IMR-90 (cell line): Measurements from ENCODE around the gene SLC41A1. TPM values are rescaled to one million over a fixed set of nuclear protein-coding genes. Genes with fewer than 3 reads are reported as not detected.
"Not testable (repeated sequence)": the region's sequence is repeated elsewhere in the genome, so short reads cannot be mapped to it uniquely, and the experiment has no call there.

Experiments used
- ATAC-seq: fragments of 200-7000 bp; cut with Tn5 transposase; 2 replicates; pipeline ENCODE4 v1.9.1; 2020; ENCODE audit warnings: low read depth, mild to moderate bottlenecking, moderate library complexity
- BruUV-seq: library from RNA; stranded (reverse); fragments of 400-500 nt; replicated peaks from 2 replicates; lab custom pipeline; 2021; lab: Mats Ljungman, UMichigan
- CTCF ChIA-PET: fragments of 300-600 bp; formaldehyde crosslinking; extraction: SDS; loops from one replicate; lab custom pipeline; 2021; ENCODE audit warnings: antibody characterized with exemption; lab: Yijun Ruan, JAX
- POLR2A ChIA-PET: fragments of 300-600 bp; sonication (Branson Sonifier 250); formaldehyde crosslinking; loops from one replicate; lab custom pipeline; 2022; ENCODE audit warnings: antibody characterized with exemption; ENCODE audit not compliant: unreplicated experiment; lab: Charles Lee
- DNase-seq: peaks from one replicate; pipeline ENCODE4 v3.0.0; 2013
- H2AFZ ChIP-seq: replicated peaks from 2 replicates; pipeline ENCODE3; 2013; ENCODE audit warnings: low read length, mild to moderate bottlenecking; ENCODE audit not compliant: poor library complexity
- H2AK5ac ChIP-seq: 2 replicates; pipeline ENCODE4 v1.6.1; 2013; ENCODE audit warnings: low read depth, low read length, inconsistent platforms
- H2AK9ac ChIP-seq: replicated peaks from 2 replicates; pipeline ENCODE3; 2013; ENCODE audit warnings: mild to moderate bottlenecking, low read depth, low read length, moderate library complexity; ENCODE audit not compliant: poor library complexity
- H2BK120ac ChIP-seq: 2 replicates; pipeline ENCODE4 v1.6.1; 2013; ENCODE audit warnings: low read depth, low read length, inconsistent platforms
- H2BK15ac ChIP-seq: 3 replicates; pipeline ENCODE4 v1.6.1; 2013; ENCODE audit warnings: low read depth, low read length, inconsistent platforms
- H2BK20ac ChIP-seq: 2 replicates; pipeline ENCODE4 v1.6.1; 2013; ENCODE audit warnings: low read depth, mild to moderate bottlenecking, inconsistent platforms, low read length, moderate library complexity
- H2BK5ac ChIP-seq: 2 replicates; pipeline ENCODE4 v1.6.1; 2013; ENCODE audit warnings: mild to moderate bottlenecking, low read depth, low read length, inconsistent platforms; ENCODE audit not compliant: poor library complexity, severe bottlenecking
- H3K14ac ChIP-seq: replicated peaks from 2 replicates; pipeline ENCODE4 v1.6.1; 2013; ENCODE audit warnings: low read depth, low read length, inconsistent platforms
- H3K18ac ChIP-seq: 2 replicates; pipeline ENCODE4 v1.6.1; 2013; ENCODE audit warnings: low read depth, low read length, control low read depth
- H3K23ac ChIP-seq: 2 replicates; pipeline ENCODE4 v1.6.1; 2013; ENCODE audit warnings: low read depth, low read length, inconsistent platforms
- H3K27ac ChIP-seq: 2 replicates; pipeline ENCODE4 v1.5.1; 2013; ENCODE audit warnings: mild to moderate bottlenecking, control low read depth, low read length; ENCODE audit not compliant: insufficient read depth
- H3K27me3 ChIP-seq: 2 replicates; pipeline ENCODE4 v1.6.1; 2013; ENCODE audit warnings: low read length; ENCODE audit not compliant: control insufficient read depth, insufficient read depth
- H3K36me3 ChIP-seq: 2 replicates; pipeline ENCODE4 v1.6.1; 2013; ENCODE audit warnings: low read length, mixed read lengths; ENCODE audit not compliant: control insufficient read depth, insufficient read depth
- H3K4ac ChIP-seq: 2 replicates; pipeline ENCODE4 v1.6.1; 2013; ENCODE audit warnings: low read depth, low read length, inconsistent platforms
- H3K4me1 ChIP-seq: 2 replicates; pipeline ENCODE4 v1.6.1; 2013; ENCODE audit warnings: low read length, mixed read lengths; ENCODE audit not compliant: control insufficient read depth, insufficient read depth
- H3K4me2 ChIP-seq: 2 replicates; pipeline ENCODE4 v1.6.1; 2013; ENCODE audit warnings: low read depth, mild to moderate bottlenecking, control low read depth, low read length, moderate library complexity
- H3K4me3 ChIP-seq: 2 replicates; pipeline ENCODE4 v1.5.1; 2013; ENCODE audit warnings: low read depth, mild to moderate bottlenecking, control low read depth, low read length, moderate library complexity; ENCODE audit not compliant: insufficient read depth
- H3K56ac ChIP-seq: 2 replicates; pipeline ENCODE4 v1.6.1; 2013; ENCODE audit warnings: low read length, inconsistent platforms; ENCODE audit not compliant: insufficient read depth; ENCODE audit errors: extremely low read depth
- H3K79me1 ChIP-seq, 2 experiments: 2 replicates each; pipeline ENCODE4 v1.6.1; 2013; ENCODE audit warnings: low read length in 2 of 2, inconsistent platforms in 1 of 2, low read depth in 1 of 2
- H3K9ac ChIP-seq: 2 replicates; pipeline ENCODE4 v1.6.1; 2013; ENCODE audit warnings: low read depth, low read length, control low read depth
- H3K9me1 ChIP-seq: 2 replicates; pipeline ENCODE4 v1.6.1; 2013; ENCODE audit warnings: low read length, inconsistent platforms; ENCODE audit not compliant: insufficient read depth
- H3K9me3 ChIP-seq: 2 replicates; pipeline ENCODE4 v1.6.1; 2013; ENCODE audit warnings: low read length; ENCODE audit not compliant: control insufficient read depth, insufficient read depth
- H4K20me1 ChIP-seq: 2 replicates; pipeline ENCODE4 v1.6.1; 2013; ENCODE audit warnings: low read length, inconsistent platforms; ENCODE audit not compliant: insufficient read depth
- H4K5ac ChIP-seq: 2 replicates; pipeline ENCODE4 v1.6.1; 2013; ENCODE audit warnings: mild to moderate bottlenecking, low read depth, low read length, control low read depth
- H4K8ac ChIP-seq, 2 experiments: 2 replicates each; pipeline ENCODE4 v1.6.1; 2013; ENCODE audit warnings: low read depth in 2 of 2, low read length in 2 of 2, control low read depth in 1 of 2, inconsistent platforms in 1 of 2
- H4K91ac ChIP-seq: 2 replicates; pipeline ENCODE4 v1.6.1; 2013; ENCODE audit warnings: low read depth, low read length, inconsistent platforms; ENCODE audit not compliant: insufficient read depth
- BHLHE40 ChIP-seq: fragments of 150-350 bp; IDR thresholded peaks from 2 replicates; pipeline ENCODE4 v1.6.1; 2016; ENCODE audit warnings: mild to moderate bottlenecking, low read depth, low read length
- CEBPB ChIP-seq: IDR thresholded peaks from 2 replicates; pipeline ENCODE4 v1.6.1; 2012; ENCODE audit warnings: low read depth, low read length, improper control_type of control experiment
- CHD1 ChIP-seq: IDR thresholded peaks from 2 replicates; pipeline ENCODE4 v1.6.1; 2012; ENCODE audit warnings: low read depth, low read length, improper control_type of control experiment
- FOS ChIP-seq: fragments of 150-350 bp; IDR thresholded peaks from 2 replicates; pipeline ENCODE4 v1.6.1; 2016; ENCODE audit warnings: low read depth, low read length
- MXI1 ChIP-seq: IDR thresholded peaks from 2 replicates; pipeline ENCODE4 v1.6.1; 2012; ENCODE audit warnings: low read depth, mild to moderate bottlenecking, low read length, moderate library complexity, borderline replicate concordance
- RAD21 ChIP-seq: IDR thresholded peaks from 2 replicates; pipeline ENCODE4 v1.6.1; 2012; ENCODE audit warnings: low read length, improper control_type of control experiment
- RFX5 ChIP-seq: IDR thresholded peaks from 2 replicates; pipeline ENCODE4 v1.8.0; 2012; ENCODE audit warnings: low read depth, mild to moderate bottlenecking, low read length, moderate library complexity
- SMC3 ChIP-seq: fragments of 150-350 bp; IDR thresholded peaks from 2 replicates; pipeline ENCODE4 v1.6.1; 2016; ENCODE audit warnings: low read depth, mild to moderate bottlenecking, antibody characterized with exemption, low read length, moderate library complexity
- WGBS, 2 experiments: methylation state at CpG; one replicate each; pipeline versions ENCODE4 v1.1.5 to v1.1.7; 2013; ENCODE audit warnings: missing lambda C conversion rate in 2 of 2; ENCODE audit not compliant: insufficient read length in 1 of 2; ENCODE audit errors: extremely low coverage in 2 of 2; 5-methylcytosine and 5-hydroxymethylcytosine counted together
- dilution Hi-C: fragments of 300-500 bp; cut with HindIII; formaldehyde crosslinking; loops from one replicate; pipeline ENCODE4 v1.14.3; 2018; ENCODE audit warnings: low sequenced_read_pairs; ENCODE audit not compliant: unreplicated experiment
- in situ Hi-C: fragments of 300-500 bp; cut with MboI; formaldehyde crosslinking; loops from 3 replicates; pipeline ENCODE4 v1.14.3; 2019; ENCODE audit warnings: low sequenced_read_pairs, inconsistent platforms, mixed read lengths
- intact Hi-C: fragments of 100-400 bp; cut with micrococcal nuclease; formaldehyde crosslinking; loops from 2 replicates; pipeline ENCODE4 v1.10.0; 2022
- polyA plus RNA-seq, 3 experiments: library from polyadenylated mRNA; depleted of rRNA; stranded (reverse); fragments of >200 nt; gene quantifications; 2 replicates each; pipeline ENCODE4 v1.2.3, GENCODE V29; 2012; ENCODE audit warnings: low replicate concordance in 1 of 3
- total RNA-seq: library from RNA; depleted of rRNA; stranded (reverse); fragments of >200 nt; gene quantifications from 2 replicates; pipeline ENCODE4 v1.2.3, GENCODE V29; 2012
- TF ChIP-seq, protein P1 (sequence below): fragments of 150-350 bp; IDR thresholded peaks from 2 replicates; pipeline ENCODE4 v1.6.1; 2016; ENCODE audit warnings: low read depth, mild to moderate bottlenecking, low read length, moderate library complexity, borderline replicate concordance

SLC41A1 gene
- total and polyA plus RNA-seq, 2 of the 4 experiments (the other 2 are of a cell fraction) = 6.3 to 26.3 TPM

DNA sequence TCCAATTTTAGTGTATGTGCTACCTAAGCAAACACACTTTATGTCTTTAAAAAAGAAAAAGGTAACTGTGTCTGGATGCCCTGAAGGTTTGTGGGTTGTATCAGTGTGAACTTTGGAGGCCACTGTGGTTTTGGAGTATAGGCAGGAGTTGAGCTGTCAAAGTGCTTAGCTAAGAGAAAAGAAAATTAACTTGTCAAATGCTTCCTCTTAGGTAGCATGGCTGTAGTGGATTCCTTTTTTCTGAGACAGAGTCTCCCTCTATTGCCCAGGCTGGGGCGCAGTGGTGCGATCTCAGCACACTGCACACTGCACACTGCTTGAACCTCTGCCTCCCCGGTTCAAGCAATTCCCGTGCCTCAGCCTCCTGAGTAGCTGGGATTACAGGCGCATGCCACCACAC, 11.2 kb upstream of the SLC41A1 start:
- DNase-seq (no peak), ATAC-seq (no peak)
- Histone ChIP-seq H3K4me3 (no peak overlapping the region), H3K9me3 (peaks cover 2% of the 10 kb centered on the region; the same call in 1 of the 2 replicates), H4K20me1 (no peaks in the 10 kb centered on the region), H3K56ac (no peak overlapping the region), H3K4me1 (no peaks in the 10 kb centered on the region), H3K4me2 (no peak overlapping the region), H2BK120ac (no peak overlapping the region), H4K8ac (no peak overlapping the region), H2BK15ac (no peak overlapping the region), H3K27ac (no peak overlapping the region), H3K23ac (no peak overlapping the region), H2BK5ac (no peak overlapping the region), H2AK5ac (no peak overlapping the region), H4K91ac (no peak overlapping the region), H4K5ac (no peak overlapping the region), H3K9ac (no peak overlapping the region), H3K14ac (no peak overlapping the region), H2AFZ (no peak overlapping the region), H3K4ac (no peak overlapping the region), H2BK20ac (no peak overlapping the region), H3K9me1 (no peaks in the 10 kb centered on the region), H3K27me3 (peaks cover 38% of the 10 kb centered on the region), H3K36me3 (no peaks in the 10 kb centered on the region), H3K18ac (no peak overlapping the region), H2AK9ac (no peak overlapping the region), H3K79me1 (no peaks in the 10 kb centered on the region)
- ChIA-PET POLR2A (no interaction called here), CTCF (no interaction called here)
- intact Hi-C loops = no loop called here
- dilution Hi-C loops = no loop called here
- TF ChIP-seq CHD1 = no peak
- no peak for TF ChIP-seq FOS
- TF ChIP-seq RAD21 = no peak
- no peak for TF ChIP-seq MXI1
- no peak for TF ChIP-seq RFX5
- TF ChIP-seq, protein P1, sequence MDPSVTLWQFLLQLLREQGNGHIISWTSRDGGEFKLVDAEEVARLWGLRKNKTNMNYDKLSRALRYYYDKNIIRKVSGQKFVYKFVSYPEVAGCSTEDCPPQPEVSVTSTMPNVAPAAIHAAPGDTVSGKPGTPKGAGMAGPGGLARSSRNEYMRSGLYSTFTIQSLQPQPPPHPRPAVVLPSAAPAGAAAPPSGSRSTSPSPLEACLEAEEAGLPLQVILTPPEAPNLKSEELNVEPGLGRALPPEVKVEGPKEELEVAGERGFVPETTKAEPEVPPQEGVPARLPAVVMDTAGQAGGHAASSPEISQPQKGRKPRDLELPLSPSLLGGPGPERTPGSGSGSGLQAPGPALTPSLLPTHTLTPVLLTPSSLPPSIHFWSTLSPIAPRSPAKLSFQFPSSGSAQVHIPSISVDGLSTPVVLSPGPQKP = no peak
- TF ChIP-seq BHLHE40 = no peak
- TF ChIP-seq CEBPB = no peak
- TF ChIP-seq SMC3 = no peak
- in situ Hi-C loops = no loop called here
- no TSS peak for BruUV-seq
- 100% methylated on average over 1 of the region's 5 CpGs; no CpG with 5 or more reads in 1 of the 2 experiments for WGBS, 2 experiments

DNA sequence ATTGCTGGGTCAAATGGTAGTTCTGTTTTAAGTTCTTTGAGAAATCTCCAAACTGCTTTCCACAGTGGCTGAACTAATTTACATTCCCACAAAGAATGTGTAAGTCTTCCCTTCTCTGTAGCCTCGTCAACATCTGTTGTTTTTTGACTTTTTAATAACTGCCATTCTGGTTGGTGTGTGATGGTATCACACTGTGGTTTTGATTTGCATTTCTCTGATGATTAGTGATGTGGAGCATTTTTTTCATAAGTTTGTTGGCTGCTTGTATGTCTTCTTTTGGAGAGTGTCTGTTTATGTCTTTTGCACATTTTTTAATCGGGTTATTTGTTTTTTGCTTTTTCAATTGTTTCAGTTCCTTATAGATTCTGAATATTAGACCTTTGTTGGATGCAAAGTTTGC, 10.3 kb upstream of the SLC41A1 start:
- H3K18ac ChIP-seq, H2BK15ac ChIP-seq, H3K4me2 ChIP-seq, H3K27ac ChIP-seq, H3K9me1 ChIP-seq, ATAC-seq, POLR2A ChIA-PET, H2BK20ac ChIP-seq, dilution Hi-C loops, H3K9ac ChIP-seq, H4K8ac ChIP-seq, BruUV-seq, H3K14ac ChIP-seq, H3K23ac ChIP-seq, H4K20me1 ChIP-seq, H3K4ac ChIP-seq, H2AFZ ChIP-seq, H4K5ac ChIP-seq, DNase-seq, H2AK5ac ChIP-seq, H3K79me1 ChIP-seq, H3K9me3 ChIP-seq, intact Hi-C loops, in situ Hi-C loops, H2BK120ac ChIP-seq, H4K91ac ChIP-seq, H3K4me3 ChIP-seq, CTCF ChIA-PET, H2AK9ac ChIP-seq, H3K4me1 ChIP-seq, H3K56ac ChIP-seq, H2BK5ac ChIP-seq, H3K36me3 ChIP-seq: not testable (repeated sequence)
- no CpG with 5 or more reads among the region's 2 CpGs for WGBS, 2 experiments
- H3K27me3 ChIP-seq = peaks cover 33% of the 10 kb centered on the region
